GM10266 (cell line): ENCODE results near the gene ARHGEF11.

ENCODE experiments used
- DNase-seq: peaks from one replicate; pipeline ENCODE4 v3.0.0; 2012; ENCODE audit errors: extremely low spot score
- CTCF ChIP-seq: IDR thresholded peaks from 2 replicates; pipeline ENCODE4 v1.5.1; 2012; ENCODE audit warnings: mild to moderate bottlenecking, low read depth; ENCODE audit not compliant: control insufficient read depth, insufficient read depth; ENCODE audit errors: missing control alignments

Gene ARHGEF11

GRCh38 chr1:157045250-157046218 is at the start of gene ARHGEF11:
Gene ARHGEF11, minus strand, starts transcription at chr1:157045742. Its CDS starts 1,412 bp downstream, at chr1:157044330.
- DNase-seq, result peak; percentile 88
- TF ChIP-seq CTCF, result no peak

- DNase-seq, result no peak
- TF ChIP-seq CTCF, result no peak
These were observed 49.5 kb upstream of the ARHGEF11 start for GRCh38 chr1:157095091-157095490.

- TF ChIP-seq CTCF, result no peak
- DNase-seq, result no peak
These were observed 47.3 kb upstream of the ARHGEF11 start for GRCh38 chr1:157092831-157093230.

- no peak for TF ChIP-seq CTCF
- DNase-seq, result no peak
These were observed 46.2 kb upstream of the ARHGEF11 start for GRCh38 chr1:157091668-157092273.

- TF ChIP-seq CTCF, result no peak
- DNase-seq, result no peak
These were observed 45.6 kb upstream of the ARHGEF11 start for GRCh38 chr1:157091186-157091585.

GRCh38 chr1:157090771-157091170 is 45.2 kb upstream of the ARHGEF11 start:
- DNase-seq, result no peak
- no peak for TF ChIP-seq CTCF

- DNase-seq, result peak; percentile 85
- TF ChIP-seq CTCF, result peak; percentile 96
These were observed 44.7 kb upstream of the ARHGEF11 start for GRCh38 chr1:157090196-157090647.
